HG02610 (cell line): Measurements from ENCODE around the gene TUBB6.

Experiments used
- ATAC-seq: cut with Tn5 transposase; IDR thresholded peaks from one replicate; pipeline ENCODE4 v1.9.1; 2021; ENCODE audit warnings: mild to moderate bottlenecking, moderate library complexity; ENCODE audit not compliant: unreplicated experiment

The TUBB6 gene

GRCh38 chr18:12307701-12308385 lies at the start of gene TUBB6:
Gene TUBB6, plus strand, starts transcription at chr18:12308241. Its CDS starts 52 bp downstream, at chr18:12308293.
- peak; percentile 48 for ATAC-seq

GRCh38 chr18:12258719-12259705 lies 49.0 kb upstream of the TUBB6 start:
- ATAC-seq, result no peak

GRCh38 chr18:12262748-12263147 lies 45.3 kb upstream of the TUBB6 start:
- ATAC-seq, result no peak

GRCh38 chr18:12264864-12265263 lies 43.2 kb upstream of the TUBB6 start:
- no peak for ATAC-seq

- ATAC-seq, result peak; percentile 80
Measured at GRCh38 chr18:12271376-12272235, 36.4 kb upstream of the TUBB6 start.

GRCh38 chr18:12274793-12275192 lies 33.2 kb upstream of the TUBB6 start:
- ATAC-seq, result no peak

- no peak for ATAC-seq
Measured at GRCh38 chr18:12276736-12277554, 31.1 kb upstream of the TUBB6 start.

- ATAC-seq, result no peak
Measured at GRCh38 chr18:12278215-12278671, 29.8 kb upstream of the TUBB6 start.

- no peak for ATAC-seq
Measured at GRCh38 chr18:12278741-12279682, 29.0 kb upstream of the TUBB6 start.

- ATAC-seq, result no peak
Measured at GRCh38 chr18:12279781-12280531, 28.1 kb upstream of the TUBB6 start.

- ATAC-seq, result no peak
Measured at GRCh38 chr18:12281861-12282260, 26.2 kb upstream of the TUBB6 start.

- no peak for ATAC-seq
Measured at GRCh38 chr18:12282442-12283039, 25.5 kb upstream of the TUBB6 start.

- no peak for ATAC-seq
Measured at GRCh38 chr18:12283256-12283655, 24.8 kb upstream of the TUBB6 start.

GRCh38 chr18:12283666-12284065 lies 24.4 kb upstream of the TUBB6 start:
- ATAC-seq, result no peak

GRCh38 chr18:12287131-12287681 lies 20.8 kb upstream of the TUBB6 start:
- ATAC-seq, result no peak

- no peak for ATAC-seq
Measured at GRCh38 chr18:12287684-12288402, 20.2 kb upstream of the TUBB6 start.

- no peak for ATAC-seq
Measured at GRCh38 chr18:12288403-12288755, 19.7 kb upstream of the TUBB6 start.
